ENCODE results near the gene ARRB1. TPM values are rescaled to one million over a fixed set of nuclear protein-coding genes. Genes with fewer than 3 reads are reported as not detected.

Gene ARRB1
- polyA plus RNA-seq, 1 of the 3 experiments (the other 2 are of a cell fraction), result 7.0 TPM

DNA sequence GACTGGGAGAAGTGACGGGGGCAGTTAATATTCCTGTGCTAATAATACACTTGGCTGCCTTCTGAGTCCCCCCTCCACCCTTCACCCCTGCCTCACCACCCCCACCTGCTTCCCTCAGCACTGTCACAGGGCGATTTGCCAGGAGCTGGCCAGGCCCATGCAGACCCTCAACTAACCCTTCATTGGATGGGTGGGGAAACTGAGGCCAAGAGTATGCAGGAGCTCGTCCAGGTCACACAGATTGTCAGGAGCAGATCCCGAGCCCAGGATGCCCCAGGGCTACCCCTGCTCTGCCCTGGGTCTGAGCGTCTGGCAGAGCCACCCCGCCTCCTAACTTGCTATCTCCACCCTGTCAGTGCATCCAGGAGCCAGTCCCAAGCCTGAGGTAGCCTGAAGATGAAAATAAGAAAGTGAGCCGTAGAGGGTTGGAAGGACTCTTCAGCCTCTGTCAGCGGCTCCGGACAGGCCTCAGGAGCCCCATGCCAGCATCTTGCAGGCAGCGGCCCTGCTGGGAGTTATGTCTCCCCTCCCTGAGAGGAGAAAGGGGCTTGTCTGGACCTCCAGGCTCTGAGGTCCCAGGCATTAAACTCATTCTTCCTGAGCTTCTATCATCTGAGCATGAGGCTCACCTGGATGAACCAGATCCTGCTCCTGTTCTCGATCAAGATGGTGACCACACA is 104.7 kb downstream of the ARRB1 start:
- Histone ChIP-seq H3K27ac (ENCODE audit: low read depth in 2 of 2, low read length in 1 of 2) (no peak overlapping the region), H3K9ac (no peak overlapping the region), H3K9me2 (no peaks in the 10 kb centered on the region), H3K4me2 (no peak overlapping the region), H3K9me3 (no peaks in the 10 kb centered on the region), H3K4me3 (ENCODE audit: low read depth in 2 of 2, low read length in 1 of 2) (no peak overlapping the region), H2AFZ (ENCODE audit: low read depth) (no peak overlapping the region), H4K20me1 (ENCODE audit: insufficient read depth) (no peaks in the 10 kb centered on the region), H3K36me3 (replicated peaks in 1 of 2; ENCODE audit: control insufficient read depth in 1 of 2, insufficient read depth in 2 of 2, low read length in 1 of 2) (no peaks in the 10 kb centered on the region), H3F3A (replicated peaks; ENCODE audit: insufficient read depth) (no peaks in the 10 kb centered on the region), H3K79me2 (ENCODE audit: insufficient read depth) (no peaks in the 10 kb centered on the region), H3K27me3 (ENCODE audit: insufficient read depth) (peaks cover 35% of the 10 kb centered on the region), H3K4me1 (ENCODE audit: control insufficient read depth in 1 of 2, insufficient read depth in 2 of 2, low read depth in 1 of 2, low read length in 1 of 2) (peaks cover 0 to 5% of the 10 kb centered on the region in 2 experiments; a peak in 1 of 4 replicates)
- ChIA-PET POLR2A (interaction anchor here (0.7 kb wide), 1 partner anchor 33 kb away, joined by 3 read pairs; no protein-coding TSS in a partner anchor), CTCF (interaction anchor here (0.6 to 17.5 kb wide), 16 partner anchors 8 to 544 kb away, joined by 3 to 1115 read pairs (median 16); partner anchors contain the start of genes SLCO2B1 and TPBGL)
- WGBS (ENCODE audit: low lambda C conversion rate), result 40% methylated on average over 7 of the region's 11 CpGs
- TF ChIP-seq MEF2A (IDR thresholded peaks at IDR 0.05; ENCODE audit: borderline replicate concordance, low read depth) (no peak), TCF12 (IDR thresholded peaks at IDR 0.05) (no peak), ELF1 (IDR thresholded peaks at IDR 0.05) (no peak), FOXJ3 (CRISPR knock-in tag; IDR thresholded peaks at IDR 0.05) (no peak), NFIC (IDR thresholded peaks at IDR 0.05; ENCODE audit: borderline replicate concordance) (no peak), RXRA (IDR thresholded peaks at IDR 0.05; ENCODE audit: borderline replicate concordance, low read depth) (no peak), MXI1 (IDR thresholded peaks at IDR 0.05; ENCODE audit: low read depth, low read length) (no peak), FOXM1 (IDR thresholded peaks at IDR 0.05; ENCODE audit: low read depth) (no peak), RAD21 (IDR thresholded peaks at IDR 0.05; ENCODE audit: low read length) (no peak), CHD2 (IDR thresholded peaks at IDR 0.05; ENCODE audit: low read length, partially characterized antibody) (no peak), RFX5 (IDR thresholded peaks at IDR 0.05; ENCODE audit: low read length) (no peak)
- TF ChIP-seq, protein P1, sequence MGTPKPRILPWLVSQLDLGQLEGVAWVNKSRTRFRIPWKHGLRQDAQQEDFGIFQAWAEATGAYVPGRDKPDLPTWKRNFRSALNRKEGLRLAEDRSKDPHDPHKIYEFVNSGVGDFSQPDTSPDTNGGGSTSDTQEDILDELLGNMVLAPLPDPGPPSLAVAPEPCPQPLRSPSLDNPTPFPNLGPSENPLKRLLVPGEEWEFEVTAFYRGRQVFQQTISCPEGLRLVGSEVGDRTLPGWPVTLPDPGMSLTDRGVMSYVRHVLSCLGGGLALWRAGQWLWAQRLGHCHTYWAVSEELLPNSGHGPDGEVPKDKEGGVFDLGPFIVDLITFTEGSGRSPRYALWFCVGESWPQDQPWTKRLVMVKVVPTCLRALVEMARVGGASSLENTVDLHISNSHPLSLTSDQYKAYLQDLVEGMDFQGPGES (IDR thresholded peaks at IDR 0.05; ENCODE audit: low read depth, low read length), result no peak
- TF ChIP-seq, protein P2, sequence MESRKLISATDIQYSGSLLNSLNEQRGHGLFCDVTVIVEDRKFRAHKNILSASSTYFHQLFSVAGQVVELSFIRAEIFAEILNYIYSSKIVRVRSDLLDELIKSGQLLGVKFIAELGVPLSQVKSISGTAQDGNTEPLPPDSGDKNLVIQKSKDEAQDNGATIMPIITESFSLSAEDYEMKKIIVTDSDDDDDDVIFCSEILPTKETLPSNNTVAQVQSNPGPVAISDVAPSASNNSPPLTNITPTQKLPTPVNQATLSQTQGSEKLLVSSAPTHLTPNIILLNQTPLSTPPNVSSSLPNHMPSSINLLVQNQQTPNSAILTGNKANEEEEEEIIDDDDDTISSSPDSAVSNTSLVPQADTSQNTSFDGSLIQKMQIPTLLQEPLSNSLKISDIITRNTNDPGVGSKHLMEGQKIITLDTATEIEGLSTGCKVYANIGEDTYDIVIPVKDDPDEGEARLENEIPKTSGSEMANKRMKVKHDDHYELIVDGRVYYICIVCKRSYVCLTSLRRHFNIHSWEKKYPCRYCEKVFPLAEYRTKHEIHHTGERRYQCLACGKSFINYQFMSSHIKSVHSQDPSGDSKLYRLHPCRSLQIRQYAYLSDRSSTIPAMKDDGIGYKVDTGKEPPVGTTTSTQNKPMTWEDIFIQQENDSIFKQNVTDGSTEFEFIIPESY (IDR thresholded peaks at IDR 0.05; ENCODE audit: borderline replicate concordance, low read depth), result no peak
- DNase-seq, result no peak

DNA sequence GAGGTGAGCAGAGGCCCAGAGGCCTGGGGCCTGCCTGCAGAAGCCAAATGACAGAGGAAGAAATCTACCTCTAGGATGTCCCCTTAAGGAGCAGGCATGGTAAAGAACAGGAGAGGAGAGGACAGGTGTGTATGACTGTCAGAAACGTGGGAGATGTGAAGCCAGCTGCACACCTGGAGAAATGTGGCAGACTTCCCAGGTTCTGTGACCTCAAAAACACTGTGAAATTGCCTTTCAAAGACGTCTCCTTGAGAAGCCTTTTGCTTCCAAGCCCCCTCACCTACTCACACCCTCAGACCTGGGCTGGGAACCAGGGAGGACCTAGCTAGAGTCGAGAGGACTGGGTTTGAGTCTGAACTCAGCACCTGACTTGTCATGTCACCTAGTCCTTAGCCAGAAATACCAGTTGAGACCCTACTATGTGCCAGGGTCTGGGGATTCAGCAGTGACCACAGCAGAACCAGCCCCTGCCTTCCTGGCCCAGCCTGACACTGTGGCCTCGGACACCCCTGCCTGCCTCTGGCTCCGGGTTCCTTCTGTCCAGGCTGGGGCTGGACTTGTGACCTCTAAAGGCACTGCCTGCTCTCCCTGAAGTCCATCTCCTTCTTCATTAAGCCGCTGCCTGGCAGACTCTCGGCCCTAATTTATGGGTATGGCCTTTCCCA is 105.3 kb downstream of the ARRB1 start:
- no peak overlapping the region for H3K27ac ChIP-seq (ENCODE audit: low read depth in 2 of 2, low read length in 1 of 2)
- peaks cover 0 to 5% of the 10 kb centered on the region in 2 experiments; a peak in 1 of 4 replicates for H3K4me1 ChIP-seq (ENCODE audit: control insufficient read depth in 1 of 2, insufficient read depth in 2 of 2, low read depth in 1 of 2, low read length in 1 of 2)
- no peak overlapping the region for H3K4me2 ChIP-seq
- no peak overlapping the region for H3K4me3 ChIP-seq (ENCODE audit: low read depth in 2 of 2, low read length in 1 of 2)
- H3K79me2 ChIP-seq (ENCODE audit: insufficient read depth), result no peaks in the 10 kb centered on the region
- POLR2A ChIA-PET, result no interaction called here
- no peaks in the 10 kb centered on the region for H3K9me3 ChIP-seq
- CTCF ChIA-PET, result interaction anchor here (1.2 to 17.5 kb wide), 7 partner anchors 26 to 544 kb away, joined by 3 to 1115 read pairs (median 113); partner anchors contain the start of gene SLCO2B1
- DNase-seq, result peak; percentile 4
- no peaks in the 10 kb centered on the region for H3F3A ChIP-seq (replicated peaks; ENCODE audit: insufficient read depth)
- H3K9ac ChIP-seq, result no peak overlapping the region
- H3K9me2 ChIP-seq, result no peaks in the 10 kb centered on the region
- no peaks in the 10 kb centered on the region for H3K36me3 ChIP-seq (replicated peaks in 1 of 2; ENCODE audit: control insufficient read depth in 1 of 2, insufficient read depth in 2 of 2, low read length in 1 of 2)
- TF ChIP-seq GABPA (IDR thresholded peaks at IDR 0.05; ENCODE audit: low read depth) (no peak), JUND (IDR thresholded peaks at IDR 0.05) (no peak), YY1 (IDR thresholded peaks at IDR 0.05; ENCODE audit: low read depth) (no peak), NFIC (IDR thresholded peaks at IDR 0.05; ENCODE audit: borderline replicate concordance) (no peak), MXI1 (IDR thresholded peaks at IDR 0.05; ENCODE audit: low read depth, low read length) (no peak), FOSL2 (IDR thresholded peaks at IDR 0.05; ENCODE audit: borderline replicate concordance, low read depth) (no peak), POLR2AphosphoS5 (IDR thresholded peaks at IDR 0.05; ENCODE audit: low read depth, low read length) (no peak), RAD21 (IDR thresholded peaks at IDR 0.05; ENCODE audit: low read length) (no peak)
- TF ChIP-seq, protein P3, sequence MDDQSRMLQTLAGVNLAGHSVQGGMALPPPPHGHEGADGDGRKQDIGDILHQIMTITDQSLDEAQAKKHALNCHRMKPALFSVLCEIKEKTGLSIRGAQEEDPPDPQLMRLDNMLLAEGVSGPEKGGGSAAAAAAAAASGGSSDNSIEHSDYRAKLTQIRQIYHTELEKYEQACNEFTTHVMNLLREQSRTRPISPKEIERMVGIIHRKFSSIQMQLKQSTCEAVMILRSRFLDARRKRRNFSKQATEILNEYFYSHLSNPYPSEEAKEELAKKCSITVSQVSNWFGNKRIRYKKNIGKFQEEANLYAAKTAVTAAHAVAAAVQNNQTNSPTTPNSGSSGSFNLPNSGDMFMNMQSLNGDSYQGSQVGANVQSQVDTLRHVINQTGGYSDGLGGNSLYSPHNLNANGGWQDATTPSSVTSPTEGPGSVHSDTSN (IDR thresholded peaks at IDR 0.05), result no peak
- H4K20me1 ChIP-seq (ENCODE audit: insufficient read depth), result no peaks in the 10 kb centered on the region
- H2AFZ ChIP-seq (ENCODE audit: low read depth), result no peak overlapping the region
- H3K27me3 ChIP-seq (ENCODE audit: insufficient read depth), result peaks cover 35% of the 10 kb centered on the region
- 21% methylated on average over 4 of the region's 7 CpGs for WGBS (ENCODE audit: low lambda C conversion rate)

Data from SK-N-SH (cell line).